ENCODE data around the gene TRIM4. TPM values are rescaled to one million over a fixed set of nuclear protein-coding genes. Genes with fewer than 3 reads are reported as not detected.
A peak's percentile ranks its signal among the peaks of the same experiment; 100 is the strongest.
"Not testable (repeated sequence)": the region's sequence is repeated elsewhere in the genome, so short reads cannot be mapped to it uniquely, and the experiment has no call there.

Gene TRIM4
- total RNA-seq, 6 donors from 2014 or later, result 31.2 to 107 (median 42.1) TPM

DNA sequence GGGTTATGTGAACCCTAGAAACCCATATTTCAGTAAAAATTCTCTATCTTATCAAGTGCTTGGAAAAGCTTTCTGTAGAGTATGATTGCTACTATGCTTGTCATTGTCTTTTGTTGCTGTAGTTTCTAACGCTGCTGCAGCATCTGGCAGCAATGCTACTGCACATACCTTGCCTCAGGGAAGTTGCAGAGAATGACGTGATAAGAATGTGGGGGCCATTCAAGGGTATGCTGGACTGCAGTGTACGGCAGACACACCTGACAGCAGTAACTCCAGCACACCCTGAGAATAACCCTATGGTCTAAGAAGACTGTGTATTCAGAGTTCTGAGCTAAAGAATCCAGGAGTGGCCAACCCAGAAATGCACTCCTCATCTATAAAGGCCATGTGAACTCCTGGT lies 20.5 kb downstream of the TRIM4 start:
- no peaks in the 10 kb centered on the region for H3K9me3 ChIP-seq
- WGBS, 2 donors, result 66 to 87% methylated on average over 3 of the region's 3 CpGs
- H3K27me3 ChIP-seq, result no peaks in the 10 kb centered on the region
- TF ChIP-seq POLR2A (IDR thresholded peaks at IDR 0.05) (no peak), EP300 (IDR thresholded peaks at IDR 0.05) (no peak), POLR2AphosphoS5 (IDR thresholded peaks at IDR 0.05) (no peak)
- TF ChIP-seq, protein P1, sequence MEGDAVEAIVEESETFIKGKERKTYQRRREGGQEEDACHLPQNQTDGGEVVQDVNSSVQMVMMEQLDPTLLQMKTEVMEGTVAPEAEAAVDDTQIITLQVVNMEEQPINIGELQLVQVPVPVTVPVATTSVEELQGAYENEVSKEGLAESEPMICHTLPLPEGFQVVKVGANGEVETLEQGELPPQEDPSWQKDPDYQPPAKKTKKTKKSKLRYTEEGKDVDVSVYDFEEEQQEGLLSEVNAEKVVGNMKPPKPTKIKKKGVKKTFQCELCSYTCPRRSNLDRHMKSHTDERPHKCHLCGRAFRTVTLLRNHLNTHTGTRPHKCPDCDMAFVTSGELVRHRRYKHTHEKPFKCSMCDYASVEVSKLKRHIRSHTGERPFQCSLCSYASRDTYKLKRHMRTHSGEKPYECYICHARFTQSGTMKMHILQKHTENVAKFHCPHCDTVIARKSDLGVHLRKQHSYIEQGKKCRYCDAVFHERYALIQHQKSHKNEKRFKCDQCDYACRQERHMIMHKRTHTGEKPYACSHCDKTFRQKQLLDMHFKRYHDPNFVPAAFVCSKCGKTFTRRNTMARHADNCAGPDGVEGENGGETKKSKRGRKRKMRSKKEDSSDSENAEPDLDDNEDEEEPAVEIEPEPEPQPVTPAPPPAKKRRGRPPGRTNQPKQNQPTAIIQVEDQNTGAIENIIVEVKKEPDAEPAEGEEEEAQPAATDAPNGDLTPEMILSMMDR (IDR thresholded peaks at IDR 0.05), result no peak
- no peak overlapping the region for H3K27ac ChIP-seq
- no peak overlapping the region for H3K4me3 ChIP-seq
- peaks cover 22 to 59% (median 49%) of the 10 kb centered on the region in 4 donors for H3K36me3 ChIP-seq
- DNase-seq (no peak), ATAC-seq (ENCODE audit: low FRiP score in 2 of 2) (no peak)
- H3K4me1 ChIP-seq, result no peaks in the 10 kb centered on the region

DNA sequence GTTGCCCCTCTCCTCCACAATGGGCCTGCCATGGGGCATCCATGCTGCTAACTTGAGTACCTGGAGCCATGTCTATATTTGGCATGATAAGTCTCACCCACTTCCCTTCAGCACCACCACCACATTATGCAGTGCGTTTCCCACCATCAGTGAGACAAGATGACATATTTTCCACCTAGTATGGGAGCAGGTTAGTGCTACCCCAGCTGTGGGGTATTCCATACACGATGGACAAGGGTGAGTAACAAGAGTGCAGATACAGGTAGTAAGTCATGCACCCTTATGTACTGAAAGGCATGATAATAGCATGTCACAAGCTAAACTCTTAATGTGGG lies 21.3 kb downstream of the TRIM4 start:
- no peak for DNase-seq
- peaks cover 13 to 51% (median 40%) of the 10 kb centered on the region in 4 donors for H3K36me3 ChIP-seq
- ATAC-seq (ENCODE audit: low FRiP score in 2 of 2), result peak in 1 of 2 donors; percentile 37
- TF ChIP-seq, protein P1 (IDR thresholded peaks at IDR 0.05), result no peak
- TF ChIP-seq POLR2AphosphoS5 (IDR thresholded peaks at IDR 0.05) (no peak), POLR2A (IDR thresholded peaks at IDR 0.05) (no peak), EP300 (IDR thresholded peaks at IDR 0.05) (no peak)
- H3K27ac ChIP-seq, result no peak overlapping the region
- 93 to 100% methylated on average over 2 of the region's 2 CpGs for WGBS, 2 donors
- no peaks in the 10 kb centered on the region for H3K27me3 ChIP-seq
- H3K9me3 ChIP-seq, result no peaks in the 10 kb centered on the region
- no peaks in the 10 kb centered on the region for H3K4me1 ChIP-seq
- H3K4me3 ChIP-seq, result no peak overlapping the region

DNA sequence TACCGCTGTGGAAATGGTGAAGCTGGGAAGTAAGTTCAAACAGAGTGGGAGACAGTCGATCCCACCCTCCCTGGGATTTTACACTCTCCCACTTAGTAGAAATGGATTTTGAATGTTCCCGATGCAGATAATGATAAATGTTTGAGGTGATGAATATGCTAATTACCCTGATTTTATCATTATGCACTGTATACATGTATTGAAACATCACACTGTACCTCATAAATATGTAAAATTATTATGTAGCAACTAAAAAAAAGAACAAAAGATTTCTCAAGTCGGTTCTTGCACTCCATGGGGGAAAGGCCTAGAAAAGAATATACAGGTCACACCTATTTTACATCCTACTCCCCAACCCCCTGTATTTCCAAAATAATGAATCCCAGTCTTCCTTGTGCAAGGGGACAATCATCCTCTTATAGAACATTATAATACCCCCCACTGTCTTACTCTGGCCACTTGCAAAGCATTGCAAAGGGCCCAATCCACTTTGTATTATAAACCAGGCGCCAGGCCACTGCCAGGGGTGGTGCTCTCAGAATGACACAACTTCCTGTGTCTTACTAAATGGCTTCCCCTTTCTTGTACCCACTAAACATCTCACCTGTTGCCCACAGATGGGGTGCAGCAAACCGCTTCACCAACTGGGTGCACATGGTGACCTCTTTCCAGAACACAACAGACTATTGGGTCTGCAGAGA lies 21.9 kb downstream of the TRIM4 start:
- Histone ChIP-seq H3K9me3 (no peaks in the 10 kb centered on the region), H3K4me3 (no peak overlapping the region), H3K36me3 (peaks cover 13 to 46% (median 35%) of the 10 kb centered on the region in 4 donors), H3K4me1 (no peaks in the 10 kb centered on the region), H3K27me3 (no peaks in the 10 kb centered on the region), H3K27ac (no peak overlapping the region)
- WGBS, 2 donors, result 88 to 92% methylated on average over 5 to 6 of the region's 6 CpGs
- ATAC-seq (ENCODE audit: low FRiP score in 2 of 2), result no peak
- TF ChIP-seq POLR2AphosphoS5 (IDR thresholded peaks at IDR 0.05), result no peak
- TF ChIP-seq, protein P1 (IDR thresholded peaks at IDR 0.05), result no peak
- TF ChIP-seq POLR2A (IDR thresholded peaks at IDR 0.05), result no peak
- no peak for TF ChIP-seq EP300 (IDR thresholded peaks at IDR 0.05)
- no peak for DNase-seq

DNA sequence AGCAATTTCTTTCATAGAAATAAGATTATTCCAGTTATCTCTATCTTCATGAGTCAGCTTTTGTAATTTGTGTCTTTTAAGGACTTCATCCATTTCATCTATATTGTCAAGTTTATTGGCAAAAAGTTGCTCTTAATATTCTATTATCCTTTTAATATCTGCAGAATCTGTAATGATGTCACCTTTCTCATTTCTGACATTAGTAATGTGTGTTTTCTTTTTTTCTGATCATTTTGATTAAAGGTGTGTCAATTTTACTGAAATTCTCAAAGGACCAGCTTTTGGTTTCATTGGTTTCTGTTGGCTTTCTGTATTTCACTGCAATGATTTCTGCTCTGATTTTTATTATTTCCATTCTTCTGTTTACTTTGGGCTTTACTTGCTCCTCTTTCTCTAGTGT lies 24.6 kb downstream of the TRIM4 start:
- no peak for ATAC-seq (ENCODE audit: low FRiP score in 2 of 2)
- Histone ChIP-seq H3K4me3 (no peak overlapping the region), H3K27me3 (no peaks in the 10 kb centered on the region), H3K36me3 (peaks cover 8 to 45% (median 17%) of the 10 kb centered on the region in 4 donors), H3K9me3 (no peaks in the 10 kb centered on the region), H3K4me1 (no peaks in the 10 kb centered on the region), H3K27ac (no peak overlapping the region)
- no peak for TF ChIP-seq POLR2AphosphoS5 (IDR thresholded peaks at IDR 0.05)
- no peak for TF ChIP-seq POLR2A (IDR thresholded peaks at IDR 0.05)
- no peak for TF ChIP-seq EP300 (IDR thresholded peaks at IDR 0.05)
- TF ChIP-seq, protein P1 (IDR thresholded peaks at IDR 0.05), result no peak
- no peak for DNase-seq

DNA sequence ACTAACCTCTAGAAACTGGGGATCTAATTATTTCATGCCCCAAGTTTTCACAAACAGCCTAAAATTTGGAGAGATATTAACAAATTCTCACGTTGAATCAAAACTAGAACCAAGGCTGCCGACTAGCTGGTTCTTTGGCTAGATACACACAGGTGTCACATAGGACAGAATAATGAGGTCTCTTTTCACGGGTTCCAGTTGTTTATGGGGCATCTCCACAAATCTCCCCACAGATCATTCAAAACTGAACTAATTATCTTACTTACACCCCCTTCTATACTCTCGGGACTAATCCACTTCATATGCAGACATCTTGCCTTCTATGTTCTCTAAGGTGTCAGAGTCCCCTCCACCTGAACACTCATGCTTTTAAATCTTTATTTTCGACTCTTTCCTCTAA lies 26.1 kb downstream of the TRIM4 start:
- TF ChIP-seq POLR2A (IDR thresholded peaks at IDR 0.05) (no peak), POLR2AphosphoS5 (IDR thresholded peaks at IDR 0.05) (no peak), EP300 (IDR thresholded peaks at IDR 0.05) (no peak)
- TF ChIP-seq, protein P1 (IDR thresholded peaks at IDR 0.05), result no peak
- no peak overlapping the region for H3K27ac ChIP-seq
- H3K9me3 ChIP-seq, result no peaks in the 10 kb centered on the region
- 68 to 85% methylated on average over 5 of the region's 5 CpGs for WGBS, 2 donors
- DNase-seq (no peak), ATAC-seq (ENCODE audit: low FRiP score in 2 of 2) (no peak)
- no peaks in the 10 kb centered on the region for H3K27me3 ChIP-seq
- peaks cover 3 to 35% (median 15%) of the 10 kb centered on the region in 4 donors for H3K36me3 ChIP-seq
- no peaks in the 10 kb centered on the region for H3K4me1 ChIP-seq
- H3K4me3 ChIP-seq, result no peak overlapping the region

DNA sequence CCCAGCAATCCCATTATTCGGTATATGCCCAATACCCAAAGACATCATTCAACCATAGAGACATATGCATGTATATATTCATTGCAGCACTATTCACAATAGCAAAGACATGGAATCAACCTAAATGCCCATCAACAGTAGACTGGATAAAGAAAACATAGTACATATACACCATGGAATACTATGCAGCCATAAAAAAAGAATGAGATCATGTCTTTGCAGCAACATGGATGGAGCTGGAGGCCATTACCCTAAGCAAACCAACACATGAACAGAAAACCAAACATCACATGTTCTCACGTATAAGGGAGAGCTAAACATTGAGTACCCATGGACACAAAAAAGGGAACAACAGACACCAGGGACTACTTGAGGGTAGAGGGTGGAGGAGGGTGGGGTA lies 29.0 kb downstream of the TRIM4 start:
- H3K27ac ChIP-seq; ATAC-seq (ENCODE audit: low FRiP score in 2 of 2); H3K27me3 ChIP-seq; H3K4me3 ChIP-seq; DNase-seq; H3K9me3 ChIP-seq; H3K4me1 ChIP-seq: not testable (repeated sequence)
- peaks cover 3 to 30% (median 12%) of the 10 kb centered on the region in 4 donors for H3K36me3 ChIP-seq
- WGBS, 2 donors, result 92 to 93% methylated on average over 2 of the region's 2 CpGs

DNA sequence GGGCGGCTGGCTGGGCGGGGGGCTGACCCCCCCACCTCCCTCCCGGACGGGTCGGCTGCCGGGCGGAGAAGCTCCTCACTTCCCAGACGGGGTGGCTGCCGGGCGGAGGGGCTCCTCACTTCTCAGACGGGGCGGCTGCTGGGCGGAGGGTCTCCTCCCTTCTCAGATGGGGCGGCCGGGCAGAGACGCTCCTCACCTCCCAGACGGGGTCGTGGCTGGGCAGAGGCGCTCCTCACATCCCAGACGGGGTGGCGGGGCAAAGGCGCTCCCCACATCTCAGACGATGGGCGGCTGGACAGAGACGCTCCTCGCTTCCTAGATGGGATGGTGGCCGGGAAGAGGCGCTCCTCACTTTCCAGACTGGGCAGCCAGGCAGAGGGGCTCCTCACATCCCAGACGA lies 31.0 kb downstream of the TRIM4 start:
- not testable (repeated sequence) for H3K9me3 ChIP-seq; ATAC-seq (ENCODE audit: low FRiP score in 2 of 2); H3K27ac ChIP-seq; H3K27me3 ChIP-seq; H3K4me1 ChIP-seq; H3K4me3 ChIP-seq
- H3K36me3 ChIP-seq, result peaks cover 3 to 30% (median 12%) of the 10 kb centered on the region in 4 donors
- 96 to 100% methylated on average over 1 to 5 of the region's 29 CpGs for WGBS, 2 donors
- peak in 1 of 2 donors; percentile 52 for DNase-seq
